ENCODE results near the gene KLHL26.

KLHL26 gene

GRCh38 chr19:18704971-18705370 is 68.1 kb downstream of the KLHL26 start:
- no peak for TF ChIP-seq CTCF (conservative IDR thresholded peaks at IDR 0.05; ENCODE audit: low read depth, low read length)
- H3K4me3 ChIP-seq (ENCODE audit: low read length): no peak overlapping the region
- no peak for DNase-seq (ENCODE audit: low read depth)

GRCh38 chr19:18708452-18709231 is 71.8 kb downstream of the KLHL26 start:
- DNase-seq (ENCODE audit: low read depth): no peak
- H3K4me3 ChIP-seq (ENCODE audit: low read length): no peak overlapping the region
- TF ChIP-seq CTCF (conservative IDR thresholded peaks at IDR 0.05; ENCODE audit: low read depth, low read length): no peak

- DNase-seq (ENCODE audit: low read depth): no peak
- H3K4me3 ChIP-seq (ENCODE audit: low read length): no peak overlapping the region
- TF ChIP-seq CTCF (conservative IDR thresholded peaks at IDR 0.05; ENCODE audit: low read depth, low read length): no peak
Measured at GRCh38 chr19:18709546-18709945, 72.7 kb downstream of the KLHL26 start.

DNA sequence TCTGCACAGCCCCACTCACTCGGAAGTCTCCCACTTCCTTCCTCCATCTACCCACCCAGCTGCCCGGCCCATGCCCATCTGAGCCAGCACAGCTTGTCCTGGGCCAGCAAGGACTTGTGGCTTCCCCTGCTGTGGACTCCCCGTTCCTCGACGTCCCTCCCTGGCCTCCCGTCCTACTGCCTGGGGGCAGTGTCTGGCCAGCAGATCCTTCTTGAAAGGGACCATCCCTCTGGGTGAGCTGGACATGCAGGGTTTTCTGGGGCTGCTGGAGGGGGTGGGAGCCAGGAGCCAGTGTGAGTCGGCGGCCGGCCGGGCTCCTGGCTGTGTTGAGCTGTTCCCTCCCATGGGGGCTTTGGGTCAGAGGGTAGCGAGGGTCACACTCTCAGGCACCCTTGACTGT is 73.4 kb downstream of the KLHL26 start:
- H3K4me3 ChIP-seq (ENCODE audit: low read length): no peak overlapping the region
- no peak for DNase-seq (ENCODE audit: low read depth)
- TF ChIP-seq CTCF (conservative IDR thresholded peaks at IDR 0.05; ENCODE audit: low read depth, low read length): no peak

DNA sequence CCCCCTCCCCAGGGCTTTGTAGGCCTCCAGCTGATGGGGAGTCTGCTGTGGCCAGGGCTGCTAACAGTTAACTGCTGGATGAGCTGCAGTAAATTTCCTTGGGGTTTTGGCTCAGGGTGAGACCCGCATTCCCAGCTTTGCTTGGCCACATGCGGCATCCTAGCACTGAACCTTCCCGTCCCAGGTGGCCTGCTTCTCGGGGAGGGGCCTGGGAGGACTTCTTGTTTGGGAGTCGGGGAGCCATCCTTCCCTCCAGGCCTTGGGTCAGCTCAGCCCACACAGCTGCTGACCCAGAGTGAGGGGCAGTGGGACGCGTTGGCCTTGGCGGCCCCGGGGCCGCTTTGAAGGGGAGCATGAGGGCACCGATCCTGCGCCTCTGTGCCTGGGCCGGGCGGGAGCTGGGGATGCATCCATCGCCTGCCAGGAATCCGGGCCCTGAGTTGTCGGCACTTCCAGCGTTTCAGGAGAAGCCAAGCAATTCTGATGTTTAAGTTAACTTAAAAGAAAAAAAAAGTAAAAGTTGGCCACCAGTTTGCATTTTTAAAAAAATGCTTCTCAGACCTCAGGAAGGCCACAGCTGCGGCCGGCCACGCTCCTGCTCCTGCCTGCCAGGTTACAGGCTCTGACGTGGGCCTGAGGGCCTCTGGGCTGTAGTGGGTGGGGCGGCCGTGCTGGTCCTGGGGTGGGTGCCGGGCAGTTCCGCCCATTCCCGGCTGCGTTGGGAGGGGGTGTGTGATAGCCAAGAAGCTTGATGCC is 74.3 kb downstream of the KLHL26 start:
- DNase-seq (ENCODE audit: low read depth): no peak
- H3K4me3 ChIP-seq (ENCODE audit: low read length): no peak overlapping the region
- no peak for TF ChIP-seq CTCF (conservative IDR thresholded peaks at IDR 0.05; ENCODE audit: low read depth, low read length)

GRCh38 chr19:18711893-18712292 is 75.1 kb downstream of the KLHL26 start:
- TF ChIP-seq CTCF (conservative IDR thresholded peaks at IDR 0.05; ENCODE audit: low read depth, low read length): no peak
- H3K4me3 ChIP-seq (ENCODE audit: low read length): no peak overlapping the region
- no peak for DNase-seq (ENCODE audit: low read depth)

- no peak for TF ChIP-seq CTCF (conservative IDR thresholded peaks at IDR 0.05; ENCODE audit: low read depth, low read length)
- no peak for DNase-seq (ENCODE audit: low read depth)
- no peak overlapping the region for H3K4me3 ChIP-seq (ENCODE audit: low read length)
Measured at GRCh38 chr19:18712981-18713380, 76.2 kb downstream of the KLHL26 start.
